ENCODE results near the gene BZW2.

Gene BZW2

GRCh38 chr7:16645593-16646471 is at the start of gene BZW2, which contains the start of gene ANKMY2:
Gene BZW2, plus strand, starts transcription at chr7:16646181. Its CDS starts 19,263 bp downstream, at chr7:16665444.
Gene ANKMY2, minus strand, starts transcription at chr7:16645754. Its CDS starts 181 bp downstream, at chr7:16645573.
- peak; percentile 90 for DNase-seq (ENCODE audit: low read depth)

DNA sequence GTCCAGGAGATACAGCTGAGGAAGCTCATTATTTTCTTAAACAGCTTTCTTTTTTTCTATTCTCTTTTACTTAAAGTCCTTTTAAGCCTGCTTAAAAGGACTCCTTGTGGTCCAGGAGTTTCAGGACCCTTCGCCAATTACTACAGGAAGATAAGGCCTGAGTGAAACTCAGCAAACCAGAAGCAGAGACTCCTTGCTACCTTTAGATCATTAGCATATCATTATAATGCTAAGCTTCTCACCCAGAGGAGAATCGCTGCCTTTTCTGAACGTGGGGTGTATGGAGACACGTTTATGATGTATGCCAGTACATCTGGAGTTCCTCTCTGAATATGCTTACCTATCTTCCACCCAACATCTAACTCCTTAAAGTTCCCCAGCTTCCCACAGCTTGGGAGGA is 48.0 kb upstream of the BZW2 start:
- DNase-seq (ENCODE audit: low read depth): no peak

DNA sequence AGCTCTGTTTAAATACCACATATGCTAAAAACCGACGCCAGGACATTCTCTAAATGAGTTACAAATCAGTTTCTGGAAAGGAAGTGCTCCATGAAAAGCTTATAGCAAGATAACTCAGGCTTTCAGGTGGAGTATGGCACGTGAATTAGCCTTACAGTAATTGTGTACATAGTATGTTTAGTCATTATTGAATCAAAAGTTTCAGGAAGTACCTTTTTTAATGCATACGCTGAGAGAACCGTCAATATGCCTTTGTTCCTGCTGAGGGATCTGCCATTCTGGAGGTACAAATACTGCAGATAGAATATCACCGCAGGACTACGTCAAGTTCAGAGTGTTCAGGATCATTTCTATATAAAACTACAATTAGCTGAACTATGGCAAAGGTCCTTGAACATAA is 46.1 kb upstream of the BZW2 start:
- no peak for DNase-seq (ENCODE audit: low read depth)

DNA sequence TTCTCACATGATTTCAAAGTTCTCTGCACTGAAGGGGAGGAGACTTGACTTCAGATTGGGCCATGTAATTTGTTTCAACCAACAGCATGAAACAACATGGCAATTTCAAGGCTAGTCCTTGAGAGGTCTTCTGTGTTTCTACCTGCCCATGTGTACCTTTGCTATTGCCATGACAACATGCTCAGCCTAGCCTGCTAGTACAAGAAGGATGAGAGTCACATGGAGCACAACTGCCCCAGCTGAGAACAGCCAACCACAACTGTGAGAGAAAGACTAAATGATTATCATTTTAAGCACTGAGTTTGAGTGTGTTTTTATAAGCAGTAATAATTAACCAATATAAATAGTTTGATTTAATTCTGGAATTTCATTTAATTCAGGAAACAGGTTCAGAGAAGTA is 42.3 kb upstream of the BZW2 start:
- no peak for DNase-seq (ENCODE audit: low read depth)

DNA sequence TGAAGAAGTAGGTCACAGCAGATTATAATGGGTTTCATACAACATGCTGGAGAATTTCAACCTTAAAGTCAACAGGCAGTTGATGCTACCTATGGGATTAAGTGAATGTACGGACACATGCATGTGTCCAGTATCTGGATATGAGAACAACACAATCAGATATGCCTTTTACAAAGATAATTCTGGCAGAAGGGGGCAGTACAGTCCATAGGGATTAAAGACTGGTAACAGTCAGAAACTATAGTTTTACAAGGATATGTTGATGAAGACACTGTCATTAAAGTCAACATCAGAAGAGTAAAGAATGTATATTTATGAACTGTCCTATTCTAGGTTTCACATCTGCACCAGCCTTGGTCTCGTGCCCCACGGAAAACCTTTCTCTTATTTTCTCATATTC is 41.9 kb upstream of the BZW2 start:
- no peak for DNase-seq (ENCODE audit: low read depth)

DNA sequence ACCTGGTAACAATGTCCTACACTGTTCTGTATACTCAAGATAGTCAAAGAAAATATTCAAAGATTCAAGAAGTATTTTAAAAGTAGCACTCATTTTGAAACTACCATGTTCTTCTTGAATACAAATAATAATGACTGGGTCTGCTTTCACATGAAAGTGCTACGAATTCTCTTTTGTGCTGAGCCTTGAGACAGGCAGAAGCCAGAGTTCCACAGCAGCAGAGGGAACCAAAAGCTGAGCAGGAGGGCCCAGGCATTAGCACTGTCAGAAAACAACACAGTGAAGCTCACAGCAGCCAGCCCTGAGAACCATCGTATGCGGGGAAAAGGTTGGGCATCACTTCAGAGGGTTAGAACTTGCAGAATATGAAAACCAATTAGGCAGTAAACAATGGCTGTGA is 39.3 kb upstream of the BZW2 start:
- no peak for DNase-seq (ENCODE audit: low read depth)

DNA sequence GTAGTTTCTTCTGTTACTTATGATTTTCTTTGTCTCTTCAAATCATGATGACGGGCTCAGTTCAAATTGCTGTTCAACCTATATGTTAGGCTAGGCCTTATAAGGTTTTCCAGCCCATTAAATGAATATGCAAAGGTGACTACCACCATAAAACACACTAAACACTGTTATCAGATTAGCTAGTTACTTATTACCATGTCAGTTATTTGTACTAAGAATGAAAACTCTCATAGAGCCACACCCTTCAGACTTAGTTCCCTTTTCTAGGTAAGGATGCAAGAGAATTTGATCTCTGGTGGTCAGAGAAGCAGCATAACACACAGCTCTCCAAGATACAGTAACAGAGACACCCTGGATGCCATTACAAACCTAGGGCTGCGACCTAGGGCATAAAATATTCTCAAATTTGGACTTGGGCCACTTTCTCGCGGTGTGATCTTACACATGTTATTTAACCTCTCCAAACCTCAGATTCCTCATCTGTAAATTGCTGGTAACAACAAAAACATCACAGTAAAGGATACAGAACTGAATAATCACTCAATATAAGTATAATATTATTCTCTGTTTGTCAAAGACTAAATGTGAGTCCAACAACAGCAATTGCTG is 36.0 kb upstream of the BZW2 start:
- DNase-seq (ENCODE audit: low read depth): no peak

DNA sequence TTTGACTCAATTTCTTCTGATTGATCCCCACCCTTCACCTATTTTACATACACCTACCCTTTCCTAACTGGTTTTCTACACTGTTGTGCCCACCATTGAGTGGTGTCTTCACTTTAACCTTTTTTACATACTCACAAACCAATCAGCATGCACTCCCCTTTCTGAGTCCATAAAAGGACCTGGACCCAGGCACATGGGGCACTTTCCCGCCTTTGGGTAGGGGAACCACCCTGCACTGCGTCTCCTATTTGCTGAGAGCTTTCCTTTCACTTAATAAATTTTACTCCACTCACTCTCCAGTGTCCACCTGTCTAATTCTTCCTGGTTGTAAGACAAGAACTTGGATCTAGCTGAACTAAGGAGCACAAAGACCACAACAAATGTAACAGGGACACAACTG is 34.3 kb upstream of the BZW2 start:
- no peak for DNase-seq (ENCODE audit: low read depth)

- no peak for DNase-seq (ENCODE audit: low read depth)
Measured at GRCh38 chr7:16615228-16615627, 30.8 kb upstream of the BZW2 start.

DNA sequence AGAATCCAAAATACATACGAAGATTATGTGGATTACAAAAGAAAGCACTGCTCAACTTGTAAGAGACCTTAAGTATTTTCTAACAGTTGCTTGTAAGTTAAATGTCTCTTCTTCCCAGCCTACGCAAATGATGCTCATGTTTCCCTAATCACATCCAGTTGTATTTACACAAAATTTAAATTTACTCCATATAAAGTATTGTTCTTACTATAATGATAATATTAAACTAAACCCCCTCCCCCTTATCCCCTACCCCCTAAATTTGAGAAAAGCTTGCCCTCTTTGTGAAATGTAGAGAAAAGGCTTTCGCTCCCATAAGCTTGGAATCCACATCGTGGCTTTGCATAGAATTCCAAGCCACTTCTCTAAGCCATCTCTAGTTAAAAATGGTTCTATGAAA is 29.9 kb upstream of the BZW2 start:
- no peak for DNase-seq (ENCODE audit: low read depth)

GRCh38 chr7:16616542-16616941 is 29.4 kb upstream of the BZW2 start:
- no peak for DNase-seq (ENCODE audit: low read depth)

DNA sequence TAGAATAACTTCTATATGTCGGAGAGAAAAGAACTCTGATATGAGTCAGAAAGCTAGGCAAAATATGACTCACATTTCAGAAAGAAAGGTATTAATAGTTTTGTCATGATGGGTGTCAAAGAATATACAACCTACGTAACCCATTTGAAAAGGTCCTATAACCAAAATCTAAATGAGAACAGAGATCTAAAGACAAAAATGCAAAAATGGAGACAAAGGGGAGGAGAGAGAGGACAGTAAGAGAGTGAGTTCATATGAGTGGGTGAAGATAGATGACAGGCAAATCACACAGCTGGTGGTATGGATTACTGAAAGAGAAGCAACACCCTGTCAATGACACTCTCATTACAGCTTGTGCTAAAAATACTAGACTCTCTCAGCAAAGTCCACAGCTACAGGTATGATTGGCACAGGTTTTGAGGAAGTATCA is 26.0 kb upstream of the BZW2 start:
- DNase-seq (ENCODE audit: low read depth): no peak

- no peak for DNase-seq (ENCODE audit: low read depth)
Measured at GRCh38 chr7:16626388-16626787, 19.6 kb upstream of the BZW2 start.

DNA sequence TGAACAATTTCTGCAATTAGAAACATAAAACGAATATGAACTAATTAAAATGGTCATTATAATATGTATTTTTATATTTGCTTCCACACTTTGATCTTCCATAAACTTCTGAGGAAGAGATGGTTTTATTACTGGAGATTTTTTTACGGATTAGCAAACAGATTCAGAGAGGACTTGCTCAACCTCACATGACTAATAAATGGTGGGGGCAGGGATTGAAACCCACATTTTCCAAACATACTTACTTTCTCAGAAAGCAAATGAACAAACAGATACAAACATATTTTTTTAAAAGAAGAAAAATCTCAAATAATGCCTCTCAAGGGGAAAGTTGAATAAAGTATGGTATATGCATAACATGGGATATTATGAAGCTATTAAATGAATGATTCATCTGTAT is 18.7 kb upstream of the BZW2 start:
- no peak for DNase-seq (ENCODE audit: low read depth)

- no peak for DNase-seq (ENCODE audit: low read depth)
Measured at GRCh38 chr7:16630654-16631053, 15.3 kb upstream of the BZW2 start.

DNA sequence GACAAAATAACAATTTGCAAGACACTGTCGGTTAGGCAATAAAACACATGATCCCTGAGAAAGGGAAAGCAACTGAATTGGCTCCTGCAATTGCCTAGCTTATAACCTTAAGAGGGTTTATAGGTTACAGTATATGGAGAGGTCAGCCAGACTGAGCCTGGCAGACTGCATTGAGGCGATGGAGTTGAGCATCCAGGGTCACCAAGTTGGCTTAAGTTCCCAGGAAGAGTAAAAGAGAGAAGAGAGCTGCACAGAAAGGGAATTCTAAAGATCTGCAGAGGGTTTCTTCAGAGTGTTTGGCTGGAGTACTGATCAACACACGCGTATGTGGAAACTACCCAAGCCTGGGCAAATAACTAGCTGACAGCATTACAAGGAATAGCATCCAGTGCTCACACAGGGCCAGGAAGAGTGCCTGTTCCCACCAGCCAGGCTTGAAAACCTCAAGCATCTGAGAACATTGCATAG is 11.7 kb upstream of the BZW2 start:
- no peak for DNase-seq (ENCODE audit: low read depth)

- no peak for DNase-seq (ENCODE audit: low read depth)
Measured at GRCh38 chr7:16636555-16637101, 9.4 kb upstream of the BZW2 start.

DNA sequence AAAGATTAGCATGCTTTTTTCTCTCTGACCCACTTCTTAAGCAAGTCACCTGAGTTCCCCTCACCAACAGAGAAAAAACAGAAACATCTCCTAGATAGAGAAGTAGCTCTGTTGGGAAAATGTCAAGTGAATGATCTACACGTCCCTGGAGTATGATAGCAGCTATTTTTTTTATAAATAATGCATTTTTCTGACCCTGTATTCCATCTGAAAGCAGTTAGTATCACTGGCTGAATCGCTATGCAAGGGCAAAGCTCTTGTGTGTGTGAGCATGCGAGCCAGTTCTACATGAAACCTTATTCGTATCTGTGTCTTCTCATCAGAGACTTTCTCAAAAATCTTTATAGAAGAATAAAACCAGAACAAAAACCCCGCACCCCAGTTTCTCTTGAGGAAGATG is 8.6 kb upstream of the BZW2 start:
- DNase-seq (ENCODE audit: low read depth): no peak

GRCh38 chr7:16638282-16639280 is 7.4 kb upstream of the BZW2 start:
- no peak for DNase-seq (ENCODE audit: low read depth)

DNA sequence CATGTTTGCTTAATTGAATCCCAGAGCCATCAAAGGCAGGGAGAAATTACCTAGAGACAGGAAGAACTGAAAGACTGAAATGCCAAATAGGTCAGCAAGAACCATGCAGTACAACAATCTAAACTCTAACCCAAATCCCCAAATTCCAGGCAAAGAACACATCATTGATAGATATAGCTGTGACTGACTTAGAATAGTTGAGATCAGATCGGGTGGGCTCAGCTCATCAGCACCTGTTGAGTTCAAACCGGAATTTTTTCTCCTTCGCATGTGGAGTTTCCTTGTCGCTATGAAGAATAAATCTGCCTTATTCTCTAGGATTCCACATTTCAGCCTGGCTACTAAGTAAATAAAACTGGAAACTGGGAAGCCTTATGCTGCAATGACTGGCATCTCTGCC is 1.8 kb upstream of the BZW2 start:
- no peak for DNase-seq (ENCODE audit: low read depth)

- peak; percentile 25 for DNase-seq (ENCODE audit: low read depth)
Measured at GRCh38 chr7:16644636-16645592, 1.1 kb upstream of the BZW2 start.

Measured in HS-5 (cell line).